ENCODE measurements around the gene AKAP14.
"Not testable (repeated sequence)": the region's sequence is repeated elsewhere in the genome, so short reads cannot be mapped to it uniquely, and the experiment has no call there.

The AKAP14 gene

DNA sequence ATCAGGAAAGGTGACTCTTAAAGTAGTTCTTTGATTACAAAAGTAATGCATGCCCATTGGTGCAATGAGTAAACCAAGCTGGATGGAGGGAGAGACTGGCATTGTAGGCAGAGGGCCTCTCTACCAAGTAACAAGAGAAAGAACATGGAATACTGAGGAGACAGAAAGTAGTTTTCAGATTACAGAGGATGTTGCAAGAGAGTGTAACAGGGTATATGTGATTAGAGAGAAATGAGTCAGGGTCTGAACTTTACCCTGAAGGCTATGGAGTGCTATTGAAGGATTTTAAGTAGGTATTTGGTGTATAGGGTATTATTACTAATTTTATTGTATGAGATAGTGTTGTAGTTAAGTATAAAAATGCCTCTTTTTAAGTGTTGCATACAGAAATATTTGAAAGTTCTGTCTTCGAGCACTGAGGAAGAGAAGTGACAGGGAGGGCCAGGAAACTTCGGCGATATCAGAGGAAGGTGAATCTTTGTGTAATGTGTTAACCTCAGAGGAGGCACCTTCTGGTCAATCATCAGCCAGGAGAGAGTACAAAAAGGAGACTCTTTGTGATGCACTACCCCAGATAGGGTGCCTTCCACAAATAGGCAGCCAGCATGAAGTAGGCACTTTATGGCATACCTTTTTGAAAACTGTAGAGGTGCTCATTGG, 39.7 kb downstream of the AKAP14 start:
- no peak for DNase-seq

DNA sequence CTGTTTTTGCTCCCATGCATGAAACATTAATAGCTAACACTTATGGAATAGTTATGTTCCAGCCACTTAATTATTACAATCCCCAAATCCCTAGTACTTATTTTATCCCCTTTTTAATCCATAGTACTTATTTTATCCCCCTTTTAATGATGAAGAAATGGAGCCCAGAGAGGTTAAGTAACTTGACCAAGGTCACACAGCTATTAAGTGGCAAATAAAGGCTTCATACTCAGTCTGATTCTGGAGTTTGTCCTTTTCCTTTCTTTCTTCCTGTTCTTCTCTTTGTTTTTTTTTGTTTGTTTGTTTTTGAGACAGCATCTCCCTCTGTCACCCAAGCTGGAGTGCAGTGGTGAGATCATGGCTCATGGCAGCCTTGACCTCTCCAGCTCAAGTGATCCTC, 45.6 kb downstream of the AKAP14 start:
- DNase-seq: no peak

DNA sequence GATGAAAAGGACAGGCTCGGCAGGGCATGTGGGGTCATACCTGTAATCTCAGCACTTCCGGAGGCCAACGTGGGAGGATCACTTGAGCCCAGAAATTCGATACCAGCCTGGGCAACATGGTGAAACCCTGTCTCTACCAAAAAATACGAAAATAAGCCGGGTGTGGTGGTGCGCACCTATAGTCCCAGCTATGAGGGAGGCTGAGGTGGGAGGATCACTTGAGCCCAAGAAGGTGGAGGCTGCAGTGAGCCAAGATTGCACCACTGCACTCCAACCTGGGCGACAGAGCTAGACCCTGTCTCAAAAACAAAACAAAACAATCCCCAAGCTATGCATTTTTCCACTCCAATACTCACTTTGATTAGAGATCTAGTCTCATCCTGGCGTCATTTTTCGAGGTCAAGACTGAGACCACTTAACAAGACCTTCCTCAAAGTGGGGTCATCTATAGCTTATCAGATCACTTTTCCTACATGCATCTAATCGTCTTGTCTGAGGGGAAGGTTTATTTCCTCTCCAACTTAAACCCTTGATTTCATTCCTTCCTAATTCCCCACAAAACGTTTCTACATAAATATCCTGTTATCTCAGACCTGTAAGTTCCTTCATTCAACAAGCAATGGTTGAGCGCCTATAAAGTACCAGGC, 46.6 kb downstream of the AKAP14 start:
- no peak for DNase-seq

DNA sequence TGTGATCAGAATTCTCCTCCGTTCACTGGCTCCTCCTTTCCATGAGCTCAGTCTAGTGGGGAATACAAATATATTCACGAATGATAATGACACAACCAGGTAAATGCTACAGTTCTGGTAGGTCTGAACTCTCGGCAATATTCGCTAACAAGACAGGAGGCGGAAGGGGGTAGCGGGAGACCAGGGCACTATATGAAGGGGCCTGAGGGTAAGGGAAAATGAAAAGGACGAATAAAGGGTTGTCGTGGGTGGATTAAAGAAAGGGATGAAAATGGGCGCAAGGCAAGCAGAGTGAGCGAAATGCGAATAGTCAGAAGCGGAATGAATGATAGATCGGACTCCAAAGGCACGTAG, 47.1 kb downstream of the AKAP14 start:
- DNase-seq: no peak

DNA sequence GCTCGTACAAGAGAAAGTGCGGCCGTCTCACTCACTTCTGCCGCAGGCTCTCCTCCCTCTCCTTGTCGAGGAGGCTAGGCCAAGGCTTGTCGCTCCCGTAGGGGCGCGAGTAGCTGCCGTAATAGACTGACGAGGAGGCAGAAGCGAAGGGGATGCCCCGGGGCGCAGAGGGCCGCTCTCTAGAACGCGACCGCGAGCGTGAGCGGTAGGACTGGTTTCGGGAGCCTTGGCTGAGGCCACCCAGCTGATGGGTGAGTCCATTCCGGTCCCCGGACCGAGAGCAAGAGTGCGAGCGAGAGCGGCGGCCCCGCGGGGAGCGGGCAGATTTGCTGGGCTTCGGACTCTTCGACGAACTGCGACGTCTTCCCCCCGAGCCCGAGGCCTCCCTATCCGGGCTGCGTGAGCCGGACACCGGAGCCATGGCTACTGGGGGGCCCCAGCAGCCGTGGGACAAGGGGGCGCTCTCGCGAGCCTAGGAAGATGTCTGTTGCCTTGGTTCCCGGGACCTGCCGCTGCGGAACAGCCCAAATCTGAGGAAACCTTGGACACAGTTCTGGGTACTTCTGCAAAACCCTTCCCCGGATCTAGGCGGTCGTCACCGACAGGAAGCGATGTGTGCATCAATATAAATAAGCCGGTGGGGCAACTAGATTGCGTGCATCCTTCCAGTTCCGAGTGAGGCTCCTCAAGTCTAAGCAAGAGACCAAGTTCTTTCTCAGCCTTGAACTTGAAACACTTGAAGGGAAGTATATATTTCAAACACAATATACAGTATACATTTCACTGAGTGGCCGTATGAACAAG, 47.7 kb downstream of the AKAP14 start, which contains the start of gene NKAP:
Gene NKAP (minus strand): TSS at position 567 of the 804 bp plus-strand sequence. CDS start 146 bp downstream, at position 421.
- peak; percentile 86 for DNase-seq

DNA sequence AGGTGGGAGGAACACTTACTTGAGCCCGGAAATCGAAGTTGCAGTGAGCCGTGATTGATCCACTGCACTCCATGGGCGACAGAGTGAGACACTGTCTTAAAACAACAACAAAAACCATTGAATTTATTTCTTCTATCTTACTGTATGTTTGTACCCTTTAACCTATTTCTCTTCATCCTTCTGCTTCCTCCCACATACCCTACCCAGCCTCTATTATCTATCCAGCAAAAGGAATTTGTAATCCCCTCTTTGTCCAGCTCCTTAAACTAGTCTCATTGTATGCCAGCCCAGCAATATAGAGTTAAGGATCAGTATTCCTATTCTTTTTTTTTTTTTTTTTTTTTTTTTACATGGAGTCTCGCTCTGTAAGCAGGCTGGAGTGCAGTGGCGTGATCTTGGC, 49.8 kb downstream of the AKAP14 start:
- DNase-seq: no peak

DNA sequence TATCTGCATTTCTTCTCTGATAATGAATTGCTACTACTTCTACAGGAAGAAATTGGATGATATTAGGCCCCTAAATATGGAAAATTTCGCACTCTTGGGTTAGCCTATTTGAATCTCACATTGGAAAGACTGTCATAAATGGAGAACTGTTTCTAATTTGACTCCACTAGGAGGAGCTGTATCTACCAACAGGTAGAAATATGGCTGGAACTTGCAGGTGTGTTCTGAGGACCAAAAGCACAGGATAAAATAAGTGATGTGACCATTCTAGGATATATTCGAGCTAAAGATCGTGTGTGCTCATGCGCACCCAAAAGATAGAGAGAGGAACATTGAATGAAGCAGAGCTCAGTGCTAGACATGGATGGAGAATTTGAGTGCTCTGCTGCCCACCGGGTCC, 52.7 kb downstream of the AKAP14 start:
- no peak for DNase-seq

DNA sequence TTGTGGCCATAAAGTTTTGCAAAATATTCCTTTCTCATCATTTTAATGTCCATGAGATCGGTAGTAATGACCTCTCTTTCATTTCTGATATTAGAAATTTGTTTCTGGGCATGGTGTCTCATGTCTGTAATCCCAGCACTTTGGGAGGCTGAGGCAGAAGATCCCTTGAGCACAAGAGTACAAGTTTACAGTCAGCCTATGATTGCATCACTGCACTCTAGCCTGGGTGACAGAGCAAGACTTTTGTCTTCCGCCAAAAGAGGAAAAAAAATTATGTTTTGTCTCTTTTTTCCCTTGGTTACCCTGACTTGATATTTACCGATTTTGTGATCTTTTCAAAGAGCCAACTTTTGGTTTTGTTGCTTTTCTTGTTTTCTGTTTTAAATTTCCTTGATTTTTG, 58.7 kb downstream of the AKAP14 start:
- no peak for DNase-seq

DNA sequence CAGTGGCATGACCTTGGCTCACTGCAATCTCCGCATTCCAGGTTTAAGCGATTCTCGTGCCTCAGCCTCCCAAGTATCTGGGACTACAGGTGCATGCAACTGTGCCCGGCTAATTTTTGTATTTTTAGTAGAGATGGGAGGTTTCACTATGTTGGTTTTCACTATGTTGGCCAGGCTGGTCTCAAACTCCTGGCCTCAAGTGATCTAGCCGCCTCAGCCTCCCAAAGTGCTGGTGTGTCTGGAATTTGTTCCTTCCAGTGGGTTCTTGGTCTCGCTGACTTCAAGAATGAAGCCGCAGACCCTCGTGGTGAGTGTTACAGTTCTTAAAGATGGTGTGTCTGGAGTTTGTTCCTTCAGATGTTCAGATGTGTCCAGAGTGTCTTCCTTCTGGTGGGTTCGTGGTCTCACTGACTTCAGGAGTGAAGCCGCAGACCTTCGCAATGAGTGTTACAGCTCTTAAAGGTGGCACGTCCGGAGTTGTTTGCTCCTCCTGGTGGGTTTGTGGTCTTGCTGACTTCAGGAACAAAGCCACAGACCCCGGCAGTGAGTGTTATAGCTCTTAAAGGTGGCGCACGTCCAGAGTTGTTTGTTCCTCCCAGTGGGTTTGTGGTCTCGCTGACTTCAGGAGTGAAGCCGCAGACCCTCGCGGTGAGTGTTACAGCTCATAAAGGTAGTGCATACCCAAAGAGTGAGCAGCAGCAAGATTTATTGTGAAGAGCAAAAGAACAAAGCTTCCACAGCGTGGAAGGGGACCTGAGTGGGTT, 60.3 kb downstream of the AKAP14 start:
- DNase-seq: not testable (repeated sequence)

DNA sequence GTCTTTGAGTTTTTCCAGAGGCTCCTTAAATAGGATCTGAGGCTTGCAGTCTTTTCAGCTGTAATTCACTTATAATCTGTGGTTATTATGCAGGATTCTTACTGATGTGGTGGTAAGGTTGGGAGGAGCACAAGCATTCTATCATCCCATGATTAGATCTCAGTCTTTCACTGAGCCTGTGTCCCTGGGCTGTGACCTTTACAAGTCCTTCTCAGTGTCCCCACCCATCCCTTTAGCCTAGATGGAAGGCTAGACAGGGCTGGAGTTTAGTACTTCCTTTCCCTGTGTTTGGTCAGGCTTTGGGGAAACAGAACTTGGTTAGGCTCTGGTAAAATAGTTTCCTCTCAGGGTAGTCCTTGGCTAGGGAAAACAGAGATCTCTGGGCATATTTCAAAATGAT, 64.9 kb downstream of the AKAP14 start:
- DNase-seq: no peak

DNA sequence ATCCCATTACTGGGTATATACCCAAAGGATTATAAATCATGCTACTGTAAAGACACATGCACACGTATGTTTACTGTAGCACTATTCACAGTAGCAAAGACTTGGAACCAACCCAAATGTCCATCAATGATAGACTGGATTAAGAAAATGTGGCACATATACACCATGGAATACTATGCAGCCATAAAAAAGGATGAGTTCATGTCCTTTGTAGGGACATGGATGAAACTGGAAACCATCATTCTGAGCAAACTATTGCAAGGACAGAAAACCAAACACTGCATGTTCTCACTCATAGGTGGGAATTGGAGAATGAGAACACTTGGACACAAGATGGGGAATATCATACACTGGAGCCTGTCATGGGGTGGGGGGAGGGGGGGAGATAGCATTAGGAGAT, 71.1 kb downstream of the AKAP14 start:
- DNase-seq: not testable (repeated sequence)

All from NCI-H345 (cell line).